Measurements from ENCODE around the gene CA12.

The CA12 gene

GRCh38 chr15:63392361-63393009 is 10.8 kb upstream of the CA12 start:
- TF ChIP-seq, protein P1, sequence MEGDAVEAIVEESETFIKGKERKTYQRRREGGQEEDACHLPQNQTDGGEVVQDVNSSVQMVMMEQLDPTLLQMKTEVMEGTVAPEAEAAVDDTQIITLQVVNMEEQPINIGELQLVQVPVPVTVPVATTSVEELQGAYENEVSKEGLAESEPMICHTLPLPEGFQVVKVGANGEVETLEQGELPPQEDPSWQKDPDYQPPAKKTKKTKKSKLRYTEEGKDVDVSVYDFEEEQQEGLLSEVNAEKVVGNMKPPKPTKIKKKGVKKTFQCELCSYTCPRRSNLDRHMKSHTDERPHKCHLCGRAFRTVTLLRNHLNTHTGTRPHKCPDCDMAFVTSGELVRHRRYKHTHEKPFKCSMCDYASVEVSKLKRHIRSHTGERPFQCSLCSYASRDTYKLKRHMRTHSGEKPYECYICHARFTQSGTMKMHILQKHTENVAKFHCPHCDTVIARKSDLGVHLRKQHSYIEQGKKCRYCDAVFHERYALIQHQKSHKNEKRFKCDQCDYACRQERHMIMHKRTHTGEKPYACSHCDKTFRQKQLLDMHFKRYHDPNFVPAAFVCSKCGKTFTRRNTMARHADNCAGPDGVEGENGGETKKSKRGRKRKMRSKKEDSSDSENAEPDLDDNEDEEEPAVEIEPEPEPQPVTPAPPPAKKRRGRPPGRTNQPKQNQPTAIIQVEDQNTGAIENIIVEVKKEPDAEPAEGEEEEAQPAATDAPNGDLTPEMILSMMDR (IDR thresholded peaks at IDR 0.05; ENCODE audit: borderline replicate concordance, insufficient read depth, low read depth, low read length), result no peak
- H3K4me3 ChIP-seq (ENCODE audit: low read depth, low read length), result no peak overlapping the region

- H3K4me3 ChIP-seq (ENCODE audit: low read depth, low read length), result no peak overlapping the region
- TF ChIP-seq, protein P1 (IDR thresholded peaks at IDR 0.05; ENCODE audit: borderline replicate concordance, insufficient read depth, low read depth, low read length), result no peak
Observed at GRCh38 chr15:63391669-63392360, 10.2 kb upstream of the CA12 start.

GRCh38 chr15:63390689-63391088 is 9.0 kb upstream of the CA12 start:
- TF ChIP-seq, protein P1 (IDR thresholded peaks at IDR 0.05; ENCODE audit: borderline replicate concordance, insufficient read depth, low read depth, low read length), result no peak
- no peak overlapping the region for H3K4me3 ChIP-seq (ENCODE audit: low read depth, low read length)

GRCh38 chr15:63389902-63390670 is 8.4 kb upstream of the CA12 start:
- H3K4me3 ChIP-seq (ENCODE audit: low read depth, low read length), result no peak overlapping the region
- TF ChIP-seq, protein P1 (IDR thresholded peaks at IDR 0.05; ENCODE audit: borderline replicate concordance, insufficient read depth, low read depth, low read length), result no peak

DNA sequence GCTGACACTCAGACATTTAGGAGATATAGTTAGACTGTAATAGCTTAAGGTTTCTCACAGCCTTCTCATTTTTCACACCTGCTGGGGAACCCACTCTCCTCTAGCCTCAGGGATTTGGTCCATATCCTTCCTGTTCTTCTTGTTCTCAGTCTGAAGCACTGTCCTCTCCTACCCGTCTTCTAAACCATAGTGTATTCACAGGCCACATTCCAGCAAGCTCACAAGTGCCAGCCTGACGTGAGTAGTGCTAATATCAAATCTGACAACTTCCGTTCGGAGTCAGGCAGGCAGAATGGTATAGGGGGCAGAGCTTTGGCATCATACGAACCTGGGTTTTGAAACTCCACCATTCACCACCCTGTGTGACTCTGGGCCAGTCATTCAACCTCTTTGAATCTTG is 6.9 kb upstream of the CA12 start:
- TF ChIP-seq, protein P1 (IDR thresholded peaks at IDR 0.05; ENCODE audit: borderline replicate concordance, insufficient read depth, low read depth, low read length), result no peak
- no peak overlapping the region for H3K4me3 ChIP-seq (ENCODE audit: low read depth, low read length)

- H3K4me3 ChIP-seq (ENCODE audit: low read depth, low read length), result no peak overlapping the region
- TF ChIP-seq, protein P1 (IDR thresholded peaks at IDR 0.05; ENCODE audit: borderline replicate concordance, insufficient read depth, low read depth, low read length), result no peak
Observed at GRCh38 chr15:63387748-63388493, 6.3 kb upstream of the CA12 start.
